ENCODE results near the gene CXCR2.
"Not testable (repeated sequence)": the region's sequence is repeated elsewhere in the genome, so short reads cannot be mapped to it uniquely, and the experiment has no call there.

CXCR2 gene

GRCh38 chr2:218091746-218092145 is 34.1 kb upstream of the CXCR2 start:
- no peak for DNase-seq (ENCODE audit: low spot score)
- H3K4me3 ChIP-seq (ENCODE audit: severe bottlenecking) = no peak overlapping the region
- no peaks in the 10 kb centered on the region for H3K4me1 ChIP-seq (ENCODE audit: insufficient read depth, poor library complexity, severe bottlenecking)
- H3K27ac ChIP-seq (ENCODE audit: poor library complexity, severe bottlenecking) = no peak overlapping the region
- no peak for TF ChIP-seq CTCF (IDR thresholded peaks at IDR 0.05; ENCODE audit: poor library complexity, severe bottlenecking)
- no peak for ATAC-seq (ENCODE audit: low read depth)
- H3K9me3 ChIP-seq (ENCODE audit: severe bottlenecking) = no peaks in the 10 kb centered on the region
- no peaks in the 10 kb centered on the region for H3K36me3 ChIP-seq (ENCODE audit: low read depth)
- H3K27me3 ChIP-seq (ENCODE audit: insufficient read depth, poor library complexity, severe bottlenecking) = no peaks in the 10 kb centered on the region

- DNase-seq (ENCODE audit: low spot score) (no peak), ATAC-seq (ENCODE audit: low read depth) (no peak)
- Histone ChIP-seq H3K9me3 (ENCODE audit: severe bottlenecking) (no peaks in the 10 kb centered on the region), H3K27ac (ENCODE audit: poor library complexity, severe bottlenecking) (no peak overlapping the region), H3K36me3 (ENCODE audit: low read depth) (no peaks in the 10 kb centered on the region), H3K4me1 (ENCODE audit: insufficient read depth, poor library complexity, severe bottlenecking) (no peaks in the 10 kb centered on the region), H3K4me3 (ENCODE audit: severe bottlenecking) (no peak overlapping the region), H3K27me3 (ENCODE audit: insufficient read depth, poor library complexity, severe bottlenecking) (peaks cover 2% of the 10 kb centered on the region)
- no peak for TF ChIP-seq CTCF (IDR thresholded peaks at IDR 0.05; ENCODE audit: poor library complexity, severe bottlenecking)
Observed at GRCh38 chr2:218093879-218094278, 31.9 kb upstream of the CXCR2 start.

DNA sequence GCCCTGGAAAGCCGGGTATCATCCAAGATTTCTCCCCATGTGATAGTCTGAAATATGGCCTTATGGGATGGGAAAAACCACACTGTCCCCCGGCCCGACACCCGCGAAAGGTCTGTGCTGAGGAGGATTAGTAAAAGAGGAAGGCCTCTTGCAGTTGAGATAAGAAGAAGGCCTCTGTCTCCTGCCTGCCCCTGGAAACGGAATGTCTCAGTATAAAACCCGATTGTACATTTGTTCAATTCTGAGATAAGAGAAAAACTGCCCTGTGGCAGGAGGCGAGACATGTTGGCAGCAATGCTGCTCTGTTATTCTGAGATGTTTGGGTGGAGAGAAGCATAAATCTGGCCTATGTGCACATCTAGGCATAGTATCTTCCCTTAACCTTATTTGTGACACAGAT is 30.0 kb upstream of the CXCR2 start:
- no peak overlapping the region for H3K27ac ChIP-seq (ENCODE audit: poor library complexity, severe bottlenecking)
- DNase-seq (ENCODE audit: low spot score) (no peak), ATAC-seq (ENCODE audit: low read depth) (no peak)
- no peak overlapping the region for H3K4me3 ChIP-seq (ENCODE audit: severe bottlenecking)
- no peak for TF ChIP-seq CTCF (IDR thresholded peaks at IDR 0.05; ENCODE audit: poor library complexity, severe bottlenecking)
- peaks cover 9% of the 10 kb centered on the region for H3K27me3 ChIP-seq (ENCODE audit: insufficient read depth, poor library complexity, severe bottlenecking)
- H3K4me1 ChIP-seq (ENCODE audit: insufficient read depth, poor library complexity, severe bottlenecking) = no peaks in the 10 kb centered on the region
- no peaks in the 10 kb centered on the region for H3K9me3 ChIP-seq (ENCODE audit: severe bottlenecking)
- H3K36me3 ChIP-seq (ENCODE audit: low read depth) = no peaks in the 10 kb centered on the region

- ATAC-seq (ENCODE audit: low read depth) = no peak
- H3K36me3 ChIP-seq (ENCODE audit: low read depth) = no peaks in the 10 kb centered on the region
- peaks cover 9% of the 10 kb centered on the region for H3K27me3 ChIP-seq (ENCODE audit: insufficient read depth, poor library complexity, severe bottlenecking)
- no peaks in the 10 kb centered on the region for H3K9me3 ChIP-seq (ENCODE audit: severe bottlenecking)
- no peak for TF ChIP-seq CTCF (IDR thresholded peaks at IDR 0.05; ENCODE audit: poor library complexity, severe bottlenecking)
- no peak overlapping the region for H3K4me3 ChIP-seq (ENCODE audit: severe bottlenecking)
- no peaks in the 10 kb centered on the region for H3K4me1 ChIP-seq (ENCODE audit: insufficient read depth, poor library complexity, severe bottlenecking)
- no peak for DNase-seq (ENCODE audit: low spot score)
- H3K27ac ChIP-seq (ENCODE audit: poor library complexity, severe bottlenecking) = no peak overlapping the region
Observed at GRCh38 chr2:218097975-218098374, 27.9 kb upstream of the CXCR2 start.

DNA sequence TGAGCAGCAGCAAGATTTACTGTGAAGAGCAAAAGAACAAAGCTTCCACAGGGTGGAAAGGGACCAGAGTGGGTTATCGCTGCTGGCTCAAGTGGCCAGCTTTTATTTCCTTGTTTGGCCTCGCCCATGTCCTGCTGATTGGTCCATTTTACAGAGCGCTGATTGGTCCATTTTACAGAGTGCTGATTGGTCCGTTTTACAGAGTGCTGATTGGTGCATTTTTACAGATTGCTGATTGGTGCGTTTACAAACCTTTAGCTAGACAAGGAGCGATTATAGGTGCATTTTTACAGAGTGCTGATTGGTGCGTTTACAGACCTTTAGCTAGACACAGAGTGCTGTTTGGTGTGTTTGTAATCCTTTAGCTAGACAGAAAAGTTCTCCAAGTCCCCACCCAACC is 17.0 kb upstream of the CXCR2 start:
- H3K4me1 ChIP-seq (ENCODE audit: insufficient read depth, poor library complexity, severe bottlenecking); H3K4me3 ChIP-seq (ENCODE audit: severe bottlenecking); ATAC-seq (ENCODE audit: low read depth); DNase-seq (ENCODE audit: low spot score); H3K27me3 ChIP-seq (ENCODE audit: insufficient read depth, poor library complexity, severe bottlenecking); H3K27ac ChIP-seq (ENCODE audit: poor library complexity, severe bottlenecking); H3K9me3 ChIP-seq (ENCODE audit: severe bottlenecking); H3K36me3 ChIP-seq (ENCODE audit: low read depth): not testable (repeated sequence)

- not testable (repeated sequence) for H3K4me1 ChIP-seq (ENCODE audit: insufficient read depth, poor library complexity, severe bottlenecking); H3K27ac ChIP-seq (ENCODE audit: poor library complexity, severe bottlenecking); DNase-seq (ENCODE audit: low spot score); H3K4me3 ChIP-seq (ENCODE audit: severe bottlenecking); H3K36me3 ChIP-seq (ENCODE audit: low read depth); ATAC-seq (ENCODE audit: low read depth); H3K9me3 ChIP-seq (ENCODE audit: severe bottlenecking); H3K27me3 ChIP-seq (ENCODE audit: insufficient read depth, poor library complexity, severe bottlenecking)
Observed at GRCh38 chr2:218121789-218122188, 4.0 kb upstream of the CXCR2 start.

DNA sequence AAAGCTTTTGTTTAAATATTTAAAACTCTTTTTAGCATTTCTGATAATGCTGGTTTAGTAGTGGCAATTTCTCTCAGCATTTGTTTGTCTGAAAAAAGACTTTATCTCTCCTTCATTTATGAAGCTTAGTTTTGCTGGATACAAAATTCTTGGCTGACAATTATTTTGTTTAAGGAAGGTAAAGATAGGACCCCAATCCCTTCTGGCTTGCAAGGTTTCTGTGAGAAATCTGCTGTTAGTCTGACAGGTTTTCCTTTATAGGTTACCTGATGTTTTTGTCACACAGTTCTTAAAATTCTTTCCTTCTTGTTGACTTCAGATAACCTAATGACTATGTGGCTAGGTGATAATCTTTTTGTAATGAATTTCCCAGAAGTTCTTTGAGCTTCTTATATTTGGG is 3.5 kb upstream of the CXCR2 start:
- H3K9me3 ChIP-seq (ENCODE audit: severe bottlenecking); DNase-seq (ENCODE audit: low spot score); H3K27ac ChIP-seq (ENCODE audit: poor library complexity, severe bottlenecking); H3K4me3 ChIP-seq (ENCODE audit: severe bottlenecking); ATAC-seq (ENCODE audit: low read depth); H3K4me1 ChIP-seq (ENCODE audit: insufficient read depth, poor library complexity, severe bottlenecking); H3K27me3 ChIP-seq (ENCODE audit: insufficient read depth, poor library complexity, severe bottlenecking); H3K36me3 ChIP-seq (ENCODE audit: low read depth): not testable (repeated sequence)

Data from RWPE2 (cell line).